ENCODE measurements around the gene TCEA2. TPM values are rescaled to one million over a fixed set of nuclear protein-coding genes. Genes with fewer than 3 reads are reported as not detected.

Gene TCEA2
- total RNA-seq, 1 experiment from 2014 or later: 48.3 TPM

- Histone ChIP-seq H3K4me1 (peaks cover 10% of the 10 kb centered on the region), H3K27me3 (replicated peaks; ENCODE audit: control insufficient read depth, insufficient read depth, low read length) (no peaks in the 10 kb centered on the region), H3K36me3 (ENCODE audit: control insufficient read depth, insufficient read depth, low read length) (no peaks in the 10 kb centered on the region), H3K4me3 (ENCODE audit: low read depth, low read length) (no peak overlapping the region), H3K9me3 (no peaks in the 10 kb centered on the region)
- no peak overlapping the region for H3K4me3 Mint-ChIP-seq (ENCODE audit: unreplicated experiment)
- DNase-seq: no peak
- intact Hi-C loops (cut with micrococcal nuclease; ENCODE audit: unreplicated experiment): no loop called here
- no TSS peak for BruUV-seq (replicated peaks)
- no peaks in the 10 kb centered on the region for H3K27me3 Mint-ChIP-seq (ENCODE audit: insufficient read depth, unreplicated experiment)
- H3K36me3 Mint-ChIP-seq (ENCODE audit: insufficient read depth, unreplicated experiment): peaks cover 17% of the 10 kb centered on the region
- ChIA-PET POLR2A (interaction anchor here (1.5 kb wide), 1 partner anchor 12 kb away, joined by 4 read pairs; the partner anchor contains the start of gene TCEA2), CTCF (interaction anchor here (1.9 kb wide), 1 partner anchor 12 kb away, joined by 7 read pairs; the partner anchor contains the start of gene TCEA2)
- TF ChIP-seq CTCF (IDR thresholded peaks at IDR 0.05; ENCODE audit: insufficient read depth in 1 of 2, low read depth in 1 of 2, low read length in 1 of 2, severe bottlenecking in 1 of 2, unreplicated experiment in 1 of 2): no peak
- H3K4me1 Mint-ChIP-seq (ENCODE audit: low read depth, unreplicated experiment): peaks cover 8% of the 10 kb centered on the region
- H3K27ac Mint-ChIP-seq (ENCODE audit: unreplicated experiment): no peak overlapping the region
- H3K9me3 Mint-ChIP-seq (ENCODE audit: unreplicated experiment): no peaks in the 10 kb centered on the region
Observed at GRCh38 chr20:64074184-64074789, 11.3 kb downstream of the TCEA2 start.

- Mint-ChIP-seq H3K4me3 (ENCODE audit: unreplicated experiment) (no peak overlapping the region), H3K27ac (ENCODE audit: unreplicated experiment) (no peak overlapping the region), H3K27me3 (ENCODE audit: insufficient read depth, unreplicated experiment) (no peaks in the 10 kb centered on the region), H3K36me3 (ENCODE audit: insufficient read depth, unreplicated experiment) (peaks cover 11% of the 10 kb centered on the region), H3K9me3 (ENCODE audit: unreplicated experiment) (no peaks in the 10 kb centered on the region), H3K4me1 (ENCODE audit: low read depth, unreplicated experiment) (peaks cover 8% of the 10 kb centered on the region)
- H3K4me3 ChIP-seq (ENCODE audit: low read depth, low read length): no peak overlapping the region
- CTCF ChIA-PET: interaction anchor here (0.7 to 1.9 kb wide), 2 partner anchors 12 to 537 kb away, joined by 7 read pairs; partner anchors contain the start of gene TCEA2
- H3K4me1 ChIP-seq: peaks cover 10% of the 10 kb centered on the region
- no peaks in the 10 kb centered on the region for H3K27me3 ChIP-seq (replicated peaks; ENCODE audit: control insufficient read depth, insufficient read depth, low read length)
- no peak for DNase-seq
- H3K9me3 ChIP-seq: no peaks in the 10 kb centered on the region
- POLR2A ChIA-PET: interaction anchor here (0.6 kb wide), 1 partner anchor 1213 kb away, joined by 3 read pairs; the partner anchor contains the start of gene TCFL5
- TF ChIP-seq CTCF (IDR thresholded peaks at IDR 0.05; ENCODE audit: insufficient read depth in 1 of 2, low read depth in 1 of 2, low read length in 1 of 2, severe bottlenecking in 1 of 2, unreplicated experiment in 1 of 2): no peak
- H3K36me3 ChIP-seq (ENCODE audit: control insufficient read depth, insufficient read depth, low read length): no peaks in the 10 kb centered on the region
- BruUV-seq (replicated peaks): no TSS peak
- intact Hi-C loops (cut with micrococcal nuclease; ENCODE audit: unreplicated experiment): no loop called here
Observed at GRCh38 chr20:64074963-64075362, 12.0 kb downstream of the TCEA2 start.

- ChIA-PET POLR2A (interaction anchor here (0.6 kb wide), 2 partner anchors 74 to 1214 kb away, joined by 3 to 4 read pairs; partner anchors contain the start of gene TCFL5), CTCF (interaction anchor here (1.1 kb wide), 1 partner anchor 27 kb away, joined by 3 read pairs; no protein-coding TSS in a partner anchor)
- Mint-ChIP-seq H3K27me3 (ENCODE audit: insufficient read depth, unreplicated experiment) (no peaks in the 10 kb centered on the region), H3K27ac (ENCODE audit: unreplicated experiment) (no peak overlapping the region), H3K4me1 (ENCODE audit: low read depth, unreplicated experiment) (peaks cover 14% of the 10 kb centered on the region), H3K9me3 (ENCODE audit: unreplicated experiment) (no peaks in the 10 kb centered on the region), H3K36me3 (ENCODE audit: insufficient read depth, unreplicated experiment) (peaks cover 9% of the 10 kb centered on the region), H3K4me3 (ENCODE audit: unreplicated experiment) (no peak overlapping the region)
- Histone ChIP-seq H3K4me3 (ENCODE audit: low read depth, low read length) (no peak overlapping the region), H3K27me3 (replicated peaks; ENCODE audit: control insufficient read depth, insufficient read depth, low read length) (no peaks in the 10 kb centered on the region), H3K4me1 (peaks cover 16% of the 10 kb centered on the region), H3K9me3 (no peaks in the 10 kb centered on the region), H3K36me3 (ENCODE audit: control insufficient read depth, insufficient read depth, low read length) (no peaks in the 10 kb centered on the region)
- no peak for TF ChIP-seq CTCF (IDR thresholded peaks at IDR 0.05; ENCODE audit: insufficient read depth in 1 of 2, low read depth in 1 of 2, low read length in 1 of 2, severe bottlenecking in 1 of 2, unreplicated experiment in 1 of 2)
- BruUV-seq (replicated peaks): no TSS peak
- intact Hi-C loops (cut with micrococcal nuclease; ENCODE audit: unreplicated experiment): no loop called here
- DNase-seq: no peak
Observed at GRCh38 chr20:64075556-64075955, 12.6 kb downstream of the TCEA2 start.
